Esophagus squamous epithelium (tissue), 5 donors: ENCODE results near the gene SLC22A1. TPM values are rescaled to one million over a fixed set of nuclear protein-coding genes. Genes with fewer than 3 reads are reported as not detected.

ENCODE experiments used
- DNase-seq: peaks from one replicate; lab custom pipeline; 2025; lab: John Stamatoyannopoulos, UW
- H3K27ac ChIP-seq, 4 donors: fragments of 200-600 bp; sonication (generic); one replicate each; pipeline ENCODE4 v1.5.1; 2016 to 2019; ENCODE audit warnings: mild to moderate bottlenecking in 1 of 4
- H3K27me3 ChIP-seq, 4 donors: fragments of 200-600 bp; sonication (generic); 1 replicate in 3 of 4; 2 replicates in 1 of 4; pipeline versions ENCODE4 v1.5.1 to v1.6.0; 2017 to 2021; ENCODE audit warnings: antibody characterized with exemption in 1 of 4
- H3K36me3 ChIP-seq, 3 donors: fragments of 200-600 bp; sonication (generic); one replicate each; pipeline ENCODE4 v1.5.1; 2016 to 2019
- H3K4me1 ChIP-seq, 3 donors: fragments of 200-600 bp; sonication (generic); one replicate each; pipeline ENCODE4 v1.5.1; 2017 to 2019
- H3K4me3 ChIP-seq, 4 donors: fragments of 200-600 bp; sonication (generic); 1 replicate in 3 of 4; 2 replicates in 1 of 4; pipeline ENCODE4 v1.5.1; 2016 to 2019; ENCODE audit warnings: mild to moderate bottlenecking in 2 of 4, moderate library complexity in 1 of 4
- H3K9me3 ChIP-seq, 3 donors: fragments of 200-600 bp; sonication (generic); one replicate each; pipeline ENCODE4 v1.5.1; 2016 to 2019
- CTCF ChIP-seq, 6 experiments: fragments of 450-650 bp in 4 of 6; fragments of 200-600 bp in 2 of 6; sonication (generic) in 2 of 6; IDR thresholded peaks; one replicate each; pipeline ENCODE4 v1.5.1; 2016 to 2019; ENCODE audit warnings: antibody characterized with exemption in 6 of 6, mild to moderate bottlenecking in 4 of 6, moderate library complexity in 4 of 6
- POLR2A ChIP-seq, 4 donors: fragments of 450-650 bp; IDR thresholded peaks; one replicate each; pipeline ENCODE4 v1.6.1; 2017; ENCODE audit warnings: antibody characterized with exemption in 4 of 4, mild to moderate bottlenecking in 4 of 4, moderate library complexity in 3 of 4
- WGBS, 2 donors: methylation state at CpG; one replicate each; pipeline ENCODE4 v1.1.5; 2018; 5-methylcytosine and 5-hydroxymethylcytosine counted together
- intact Hi-C: fragments of 100-400 bp; cut with DNase I; formaldehyde crosslinking; loops from one replicate; pipeline ENCODE4 v1.15.0; 2022
- total RNA-seq, 4 donors: library from RNA; depleted of rRNA; stranded (reverse); fragments of >200 nt; gene quantifications; one replicate each; pipeline ENCODE4 v1.1.0, GENCODE V29; 2016
- donor health status: DM: yes; HTN: yes; CAD: no.

Gene SLC22A1
- total RNA-seq, 4 donors from 2014 or later, result 0.35 to 0.53 (median 0.38) TPM; not detected in 1

- no peak for DNase-seq
- Histone ChIP-seq H3K36me3 (peaks cover 32 to 98% (median 47%) of the 10 kb centered on the region in 3 donors), H3K4me1 (no peaks in the 10 kb centered on the region), H3K4me3 (no peak overlapping the region), H3K9me3 (no peaks in the 10 kb centered on the region), H3K27ac (no peak overlapping the region), H3K27me3 (no peaks in the 10 kb centered on the region)
- no peak for TF ChIP-seq CTCF (IDR thresholded peaks at IDR 0.05)
- TF ChIP-seq POLR2A (IDR thresholded peaks at IDR 0.05), result no peak
- 83 to 86% methylated on average over 12 to 14 of the region's 23 CpGs for WGBS, 2 donors
- intact Hi-C loops, result no loop called here
These were observed 20.1 kb upstream of the SLC22A1 start for GRCh38 chr6:160101277-160102205.

GRCh38 chr6:160102399-160102798, 19.2 kb upstream of the SLC22A1 start:
- Histone ChIP-seq H3K4me1 (no peaks in the 10 kb centered on the region), H3K27ac (no peak overlapping the region), H3K36me3 (peaks cover 32 to 98% (median 43%) of the 10 kb centered on the region in 3 donors), H3K9me3 (no peaks in the 10 kb centered on the region), H3K27me3 (no peaks in the 10 kb centered on the region), H3K4me3 (no peak overlapping the region)
- intact Hi-C loops, result no loop called here
- TF ChIP-seq CTCF (IDR thresholded peaks at IDR 0.05) (no peak), POLR2A (IDR thresholded peaks at IDR 0.05) (no peak)
- no peak for DNase-seq
- WGBS, 2 donors, result 50 to 98% methylated on average over 2 to 7 of the region's 16 CpGs

GRCh38 chr6:160102956-160103824, 18.4 kb upstream of the SLC22A1 start:
- Histone ChIP-seq H3K4me1 (no peaks in the 10 kb centered on the region), H3K27ac (no peak overlapping the region), H3K36me3 (peaks cover 32 to 97% (median 35%) of the 10 kb centered on the region in 3 donors), H3K4me3 (no peak overlapping the region), H3K27me3 (no peaks in the 10 kb centered on the region), H3K9me3 (no peaks in the 10 kb centered on the region)
- no peak for DNase-seq
- 75 to 76% methylated on average over 7 to 8 of the region's 14 CpGs for WGBS, 2 donors
- no peak for TF ChIP-seq POLR2A (IDR thresholded peaks at IDR 0.05)
- peak in 2 of 6 experiments; percentile 24 to 37 for TF ChIP-seq CTCF (IDR thresholded peaks at IDR 0.05)
- intact Hi-C loops, result no loop called here

GRCh38 chr6:160103825-160104100, 17.9 kb upstream of the SLC22A1 start:
- H3K4me3 ChIP-seq, result no peak overlapping the region
- no peaks in the 10 kb centered on the region for H3K27me3 ChIP-seq
- peaks cover 31 to 97% (median 32%) of the 10 kb centered on the region in 3 donors for H3K36me3 ChIP-seq
- TF ChIP-seq CTCF (IDR thresholded peaks at IDR 0.05) (no peak), POLR2A (IDR thresholded peaks at IDR 0.05) (no peak)
- no peak for DNase-seq
- WGBS, 2 donors, result 83 to 88% methylated on average over 7 of the region's 7 CpGs
- H3K9me3 ChIP-seq, result no peaks in the 10 kb centered on the region
- H3K4me1 ChIP-seq, result no peaks in the 10 kb centered on the region
- intact Hi-C loops, result no loop called here
- H3K27ac ChIP-seq, result no peak overlapping the region
